K562 (cell line): ENCODE measurements around the gene PAQR7. TPM values are rescaled to one million over a fixed set of nuclear protein-coding genes. Genes with fewer than 3 reads are reported as not detected.

Source experiments
- ATAC-seq: fragments of 200-7000 bp; cut with Tn5 transposase; 3 replicates; pipeline ENCODE4 v1.9.1; 2020; ENCODE audit warnings: moderate library complexity
- BruUV-seq: library from RNA; stranded (reverse); fragments of 400-500 nt; replicated peaks from 2 replicates; lab custom pipeline; 2021; lab: Mats Ljungman, UMichigan
- CTCF ChIA-PET: fragments of 300-600 bp; formaldehyde crosslinking; extraction: SDS; loops from one replicate; lab custom pipeline; 2021; ENCODE audit warnings: low intra/inter-chr PET ratio; lab: Yijun Ruan, JAX
- POLR2A ChIA-PET: fragments of 300-600, 350-650 bp; sonication (Branson Sonifier 250); formaldehyde crosslinking; extraction: SDS; loops from one replicate; lab custom pipeline; 2021; ENCODE audit warnings: antibody characterized with exemption, inconsistent platforms; lab: Yijun Ruan, JAX
- DNase-seq, 4 experiments: peaks; one replicate each; pipeline versions ENCODE4 v3.0.0 to v3.0.0-alpha.2; 2011 to 2018; ENCODE audit warnings: low spot score in 3 of 4, mixed read lengths in 3 of 4; ENCODE audit errors: extremely low read depth in 1 of 4
- FAIRE-seq: peaks from 2 replicates; lab custom pipeline; 2011; peaks lifted over from hg19 to GRCh38; lab: Jason Lieb, UNC
- H2AFZ ChIP-seq: 2 replicates; pipeline ENCODE4 v1.6.0; 2011; ENCODE audit warnings: low read depth, low read length, control low read depth, inconsistent platforms
- H3K27ac ChIP-seq: fragments of 200-600 bp; 3 replicates; pipeline ENCODE4 v1.8.0; 2011; ENCODE audit warnings: low read depth, mild to moderate bottlenecking, control low read depth, inconsistent platforms, low read length, moderate library complexity, mixed read lengths; ENCODE audit errors: extremely low read depth
- H3K27me3 ChIP-seq, 2 experiments: fragments of 300-600 bp in 1 of 2; 2 replicates in 1 of 2; 3 replicates in 1 of 2; pipeline versions ENCODE4 v1.6.0 to v1.8.0; 2011; ENCODE audit warnings: inconsistent platforms in 2 of 2, low read length in 2 of 2, mild to moderate bottlenecking in 1 of 2, mixed read lengths in 1 of 2, moderate library complexity in 1 of 2; ENCODE audit not compliant: control insufficient read depth in 2 of 2, insufficient read depth in 2 of 2
- H3K36me3 ChIP-seq: fragments of 300-600 bp; 3 replicates; pipeline ENCODE4 v1.8.0; 2011; ENCODE audit warnings: mild to moderate bottlenecking, low read length, inconsistent platforms; ENCODE audit not compliant: control insufficient read depth, insufficient read depth
- H3K4me1 ChIP-seq, 2 experiments: fragments of 200-600 bp in 1 of 2; replicated peaks in 1 of 2; 2 replicates in 1 of 2; 3 replicates in 1 of 2; pipeline versions ENCODE4 v1.5.1 to v1.8.0; 2011; ENCODE audit warnings: inconsistent platforms in 2 of 2, low read length in 2 of 2, mild to moderate bottlenecking in 1 of 2, mixed read lengths in 1 of 2, moderate library complexity in 1 of 2; ENCODE audit not compliant: control insufficient read depth in 2 of 2, insufficient read depth in 2 of 2
- H3K4me2 ChIP-seq: 2 replicates; pipeline ENCODE4 v1.6.1; 2011; ENCODE audit warnings: low read length, control low read depth, inconsistent platforms, mixed read lengths; ENCODE audit not compliant: insufficient read depth
- H3K4me3 ChIP-seq: fragments of 200-600 bp; sonication (generic), shearing (Covaris generic); 2 replicates; pipeline ENCODE4 v1.5.1; 2016; ENCODE audit warnings: control low read depth, inconsistent platforms
- H3K79me2 ChIP-seq: fragments of 200-600 bp; 3 replicates; pipeline ENCODE4 v1.8.0; 2011; ENCODE audit warnings: low read length, inconsistent platforms; ENCODE audit not compliant: control insufficient read depth, insufficient read depth
- H3K9ac ChIP-seq, 2 experiments: 2 replicates each; pipeline versions ENCODE4 v1.6.0 to v1.6.1; 2011; ENCODE audit warnings: low read depth in 2 of 2, low read length in 2 of 2, control low read depth in 1 of 2, inconsistent platforms in 1 of 2, mild to moderate bottlenecking in 1 of 2, mixed read lengths in 1 of 2; ENCODE audit not compliant: insufficient read depth in 1 of 2
- H3K9me1 ChIP-seq: one replicate; pipeline ENCODE4 v1.6.0; 2011; ENCODE audit warnings: inconsistent platforms, mild to moderate bottlenecking, low read length, moderate library complexity; ENCODE audit not compliant: control insufficient read depth, insufficient read depth
- H3K9me3 ChIP-seq: replicated peaks from 2 replicates; pipeline ENCODE4 v1.5.1; 2011; ENCODE audit warnings: low read depth, low read length, inconsistent platforms; ENCODE audit not compliant: control insufficient read depth, insufficient read depth
- H4K20me1 ChIP-seq: replicated peaks from 2 replicates; pipeline ENCODE4 v1.6.1; 2011; ENCODE audit warnings: low read length, inconsistent platforms, mixed read lengths; ENCODE audit not compliant: control insufficient read depth, insufficient read depth
- EGR1 ChIP-seq: fragments of 450-650 bp; conservative IDR thresholded peaks from 2 replicates; pipeline ENCODE4 v1.6.1; 2017; ENCODE audit warnings: mild to moderate bottlenecking
- HNRNPK ChIP-seq: fragments of 200-400 bp; formaldehyde crosslinking; IDR thresholded peaks from one replicate; pipeline ENCODE4 v1.6.1; 2018; ENCODE audit warnings: mild to moderate bottlenecking, low read depth, low read length; ENCODE audit not compliant: poor library complexity, severe bottlenecking
- KLF16 ChIP-seq: IDR thresholded peaks from 2 replicates; pipeline ENCODE4 v1.6.1; 2016; ENCODE audit warnings: antibody characterized with exemption
- LARP7 ChIP-seq: fragments of 450-650 bp; IDR thresholded peaks from 2 replicates; pipeline ENCODE4 v1.6.1; 2016
- LEF1 ChIP-seq: fragments of 450-650 bp; IDR thresholded peaks from 2 replicates; pipeline ENCODE4 v1.6.1; 2016; ENCODE audit warnings: mild to moderate bottlenecking
- MBD2 ChIP-seq: sonication (generic); IDR thresholded peaks from 2 replicates; pipeline ENCODE4 v1.6.1; 2016; ENCODE audit warnings: low read depth, borderline replicate concordance
- POLR2H ChIP-seq: IDR thresholded peaks from 2 replicates; pipeline ENCODE4 v1.6.1; 2016; ENCODE audit warnings: missing genetic modification characterization, low read depth, mild to moderate bottlenecking, control low read depth, missing compliant biosample characterization, moderate library complexity
- RFX1 ChIP-seq: fragments of 450-650 bp; IDR thresholded peaks from 2 replicates; pipeline ENCODE4 v1.6.1; 2016; ENCODE audit warnings: mild to moderate bottlenecking, moderate library complexity
- SRSF7 ChIP-seq: fragments of 200-400 bp; formaldehyde crosslinking; optimal IDR thresholded peaks from 2 replicates; pipeline ENCODE3; 2017; ENCODE audit warnings: mild to moderate bottlenecking, low read depth, low read length
- TAF15 ChIP-seq: fragments of 200-400 bp; formaldehyde crosslinking; IDR thresholded peaks from 2 replicates; pipeline ENCODE4 v1.6.1; 2017; ENCODE audit warnings: mild to moderate bottlenecking, low read depth, low read length, moderate library complexity
- THRAP3 ChIP-seq: fragments of 450-650 bp; IDR thresholded peaks from 2 replicates; pipeline ENCODE4 v1.6.1; 2016; ENCODE audit warnings: mild to moderate bottlenecking, inconsistent platforms, borderline replicate concordance
- ZNF140 ChIP-seq: fragments of 250-450 bp; sonication (Bioruptor Pico); IDR thresholded peaks from 2 replicates; pipeline ENCODE4 v1.8.0; 2021; ENCODE audit warnings: moderate library complexity, mild to moderate bottlenecking, inconsistent platforms
- ZNF253 ChIP-seq: fragments of 250-450 bp; sonication (Bioruptor Pico); conservative IDR thresholded peaks from 2 replicates; pipeline ENCODE4 v1.6.1; 2021; ENCODE audit warnings: mild to moderate bottlenecking
- WGBS: fragments of 100-300 bp; shearing (Covaris generic); methylation state at CpG from one replicate; pipeline ENCODE4 v1.1.6; 2016; ENCODE audit warnings: low coverage, mixed read lengths; ENCODE audit not compliant: insufficient coverage; ENCODE audit errors: missing lambda C conversion rate; 5-methylcytosine and 5-hydroxymethylcytosine counted together
- in situ Hi-C: fragments of 300-500 bp; cut with MboI; formaldehyde crosslinking; loops from 4 replicates; pipeline ENCODE4 v1.15.0; 2018; ENCODE audit warnings: inconsistent platforms, mixed read lengths
- intact Hi-C: fragments of 100-400 bp; cut with micrococcal nuclease; formaldehyde crosslinking; loops from 2 replicates; pipeline ENCODE4 v1.14.2; 2022
- polyA plus RNA-seq, 8 experiments: library from polyadenylated mRNA; depleted of rRNA in 4 of 8; stranded (reverse) in 5 of 8; unstranded in 3 of 8; fragments of >200 nt; fragmentation: Nextera tagmentation in 2 of 8; fragmentation: Illumina TruSeq in 1 of 8; extraction: Ambion mirVana in 2 of 8; extraction: Trizol in 1 of 8; gene quantifications; 2 replicates each; pipeline versions ENCODE4 v1.2.1 to v1.2.3, GENCODE V29; 2011 to 2014; ENCODE audit warnings: inconsistent platforms in 1 of 8, missing spikeins in 1 of 8
- total RNA-seq, 7 experiments: library from RNA; depleted of rRNA in 6 of 7; stranded (reverse); fragments of >200 nt in 6 of 7; fragmentation: Illumina TruSeq in 2 of 7; extraction: Trizol in 2 of 7; gene quantifications; 2 replicates each; pipeline versions ENCODE4 v1.2.1 to v1.2.3, GENCODE V29; 2011 to 2021; ENCODE audit warnings: low replicate concordance in 1 of 7
- TF ChIP-seq, protein P1 (sequence below), 2 experiments: fragments of 250-450 bp in 1 of 2; fragments of 450-650 bp in 1 of 2; sonication (Bioruptor Pico) in 1 of 2; IDR thresholded peaks; 2 replicates each; pipeline versions ENCODE4 v1.6.1 to v1.8.0; 2016 to 2021; ENCODE audit warnings: mild to moderate bottlenecking in 2 of 2, moderate library complexity in 2 of 2, missing compliant biosample characterization in 1 of 2, missing genetic modification characterization in 1 of 2
- TF ChIP-seq, protein P2 (sequence below): fragments of 450-650 bp; formaldehyde crosslinking; IDR thresholded peaks from 2 replicates; pipeline ENCODE4 v1.4.0; 2020; ENCODE audit warnings: mild to moderate bottlenecking
- TF ChIP-seq, protein P3 (sequence below): sonication (generic); formaldehyde crosslinking; IDR thresholded peaks from 2 replicates; pipeline ENCODE4 v1.8.0; 2022; ENCODE audit warnings: mild to moderate bottlenecking, missing genetic modification reagents
- TF ChIP-seq, protein P4 (sequence below): fragments of 200-400 bp; formaldehyde crosslinking; IDR thresholded peaks from 2 replicates; pipeline ENCODE4 v1.6.1; 2017; ENCODE audit warnings: mild to moderate bottlenecking, low read depth, low read length, moderate library complexity

Gene PAQR7
- total and polyA plus RNA-seq, 9 of the 15 experiments (the other 6 are each of a cell fraction or from before 2014, with no cell fraction given), result 1.1 to 5.2 (median 2.6) TPM

DNA sequence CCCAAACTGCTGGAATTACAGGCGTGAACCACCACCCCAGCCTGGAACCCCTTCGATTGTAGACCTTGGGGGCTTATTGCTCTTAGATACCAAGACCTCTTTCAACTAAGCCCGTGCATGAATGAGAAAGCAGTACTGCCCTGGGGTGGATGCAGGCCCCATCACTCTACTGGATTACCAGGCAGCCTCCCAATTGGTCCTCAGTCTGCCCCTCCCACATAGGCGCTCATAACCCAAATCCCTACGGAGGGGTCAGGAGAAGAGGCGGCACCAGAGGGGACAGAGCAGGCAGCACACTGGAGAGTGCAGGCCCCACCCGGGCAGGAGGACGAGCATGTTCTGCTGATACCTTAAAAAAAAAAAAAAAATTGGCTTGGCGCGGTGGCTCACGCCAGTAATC, 43.1 kb upstream of the PAQR7 start (continued):
- TF ChIP-seq, protein P1, sequence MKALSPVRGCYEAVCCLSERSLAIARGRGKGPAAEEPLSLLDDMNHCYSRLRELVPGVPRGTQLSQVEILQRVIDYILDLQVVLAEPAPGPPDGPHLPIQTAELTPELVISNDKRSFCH (CRISPR knock-in tag; IDR thresholded peaks at IDR 0.05), result no peak
- TF ChIP-seq, protein P1 (tag; IDR thresholded peaks at IDR 0.05), result no peak
- TF ChIP-seq, protein P2, sequence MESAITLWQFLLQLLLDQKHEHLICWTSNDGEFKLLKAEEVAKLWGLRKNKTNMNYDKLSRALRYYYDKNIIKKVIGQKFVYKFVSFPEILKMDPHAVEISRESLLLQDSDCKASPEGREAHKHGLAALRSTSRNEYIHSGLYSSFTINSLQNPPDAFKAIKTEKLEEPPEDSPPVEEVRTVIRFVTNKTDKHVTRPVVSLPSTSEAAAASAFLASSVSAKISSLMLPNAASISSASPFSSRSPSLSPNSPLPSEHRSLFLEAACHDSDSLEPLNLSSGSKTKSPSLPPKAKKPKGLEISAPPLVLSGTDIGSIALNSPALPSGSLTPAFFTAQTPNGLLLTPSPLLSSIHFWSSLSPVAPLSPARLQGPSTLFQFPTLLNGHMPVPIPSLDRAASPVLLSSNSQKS (CRISPR knock-in tag), result no peak
- TF ChIP-seq POLR2H (tag), result no peak
- TF ChIP-seq, all 486 proteins: peak for 0

DNA sequence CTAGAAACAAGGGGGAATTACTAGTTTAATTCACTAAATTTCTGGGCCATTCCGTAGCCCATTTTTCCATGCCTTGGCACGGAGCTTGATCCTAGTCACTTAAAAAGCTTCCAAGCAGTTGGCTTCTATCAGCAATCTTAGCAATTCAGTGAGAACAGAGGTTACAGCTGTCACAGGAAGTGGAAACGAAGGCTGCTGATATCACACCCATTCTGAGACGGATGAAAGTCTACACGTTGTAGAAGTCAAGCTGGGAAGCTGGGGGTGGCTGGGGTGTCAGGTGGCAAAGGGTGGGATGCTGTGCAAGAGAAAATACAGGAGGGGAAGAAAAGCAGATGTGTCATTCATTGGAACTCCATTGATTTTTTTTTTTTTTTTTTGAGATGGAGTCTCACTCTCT, 42.5 kb upstream of the PAQR7 start:
- ATAC-seq (peak; percentile 60), DNase-seq (peak in 1 of 4 experiments; percentile 62), FAIRE-seq (no peak)
- H2AFZ ChIP-seq, result 0 out of 2 replicates have a peak overlapping the region, but pooled peaks have one; percentile 17
- peak overlapping the region; percentile 9; the same call in 1 of the 3 replicates for H3K27ac ChIP-seq
- H3K9ac ChIP-seq, result peak overlapping the region in 1 of 2 experiments; percentile 31; a peak in 1 of 4 replicates
- 2% methylated on average over 5 of the region's 5 CpGs for WGBS
- POLR2A ChIA-PET, result interaction anchor here (0.7 to 2.3 kb wide), 5 partner anchors 9 to 160 kb away, joined by 3 to 13 read pairs (median 5); partner anchors contain the start of gene STMN1
- intact Hi-C loops, result no loop called here
- no peaks in the 10 kb centered on the region for H3K27me3 ChIP-seq
- H3K4me2 ChIP-seq, result no peak overlapping the region
- BruUV-seq, result no TSS peak
- no peaks in the 10 kb centered on the region for H4K20me1 ChIP-seq
- no peaks in the 10 kb centered on the region for H3K36me3 ChIP-seq
- CTCF ChIA-PET, result no interaction called here
- no peaks in the 10 kb centered on the region for H3K79me2 ChIP-seq
- H3K4me3 ChIP-seq, result no peak overlapping the region
- in situ Hi-C loops, result no loop called here
- peaks cover 13 to 23% of the 10 kb centered on the region in 2 experiments for H3K4me1 ChIP-seq
- H3K9me3 ChIP-seq, result no peaks in the 10 kb centered on the region
- no peaks in the 10 kb centered on the region for H3K9me1 ChIP-seq
- TF ChIP-seq KLF16 (0 out of 2 replicates have a peak, but pooled peaks have one; percentile 4), ZNF140 (CRISPR knock-in tag) (no peak), EGR1 (peak; percentile 58), ZNF253 (CRISPR knock-in tag) (no peak), LARP7 (no peak), THRAP3 (no peak), MBD2 (no peak), HNRNPK (no peak), TAF15 (no peak), RFX1 (no peak), SRSF7 (no peak), LEF1 (no peak)
- TF ChIP-seq, protein P3, sequence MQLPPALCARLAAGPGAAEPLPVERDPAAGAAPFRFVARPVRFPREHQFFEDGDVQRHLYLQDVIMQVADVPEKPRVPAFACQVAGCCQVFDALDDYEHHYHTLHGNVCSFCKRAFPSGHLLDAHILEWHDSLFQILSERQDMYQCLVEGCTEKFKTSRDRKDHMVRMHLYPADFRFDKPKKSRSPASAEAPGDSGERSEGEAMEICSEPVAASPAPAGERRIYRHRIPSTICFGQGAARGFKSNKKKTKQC (CRISPR knock-in tag), result no peak
- TF ChIP-seq, protein P4, sequence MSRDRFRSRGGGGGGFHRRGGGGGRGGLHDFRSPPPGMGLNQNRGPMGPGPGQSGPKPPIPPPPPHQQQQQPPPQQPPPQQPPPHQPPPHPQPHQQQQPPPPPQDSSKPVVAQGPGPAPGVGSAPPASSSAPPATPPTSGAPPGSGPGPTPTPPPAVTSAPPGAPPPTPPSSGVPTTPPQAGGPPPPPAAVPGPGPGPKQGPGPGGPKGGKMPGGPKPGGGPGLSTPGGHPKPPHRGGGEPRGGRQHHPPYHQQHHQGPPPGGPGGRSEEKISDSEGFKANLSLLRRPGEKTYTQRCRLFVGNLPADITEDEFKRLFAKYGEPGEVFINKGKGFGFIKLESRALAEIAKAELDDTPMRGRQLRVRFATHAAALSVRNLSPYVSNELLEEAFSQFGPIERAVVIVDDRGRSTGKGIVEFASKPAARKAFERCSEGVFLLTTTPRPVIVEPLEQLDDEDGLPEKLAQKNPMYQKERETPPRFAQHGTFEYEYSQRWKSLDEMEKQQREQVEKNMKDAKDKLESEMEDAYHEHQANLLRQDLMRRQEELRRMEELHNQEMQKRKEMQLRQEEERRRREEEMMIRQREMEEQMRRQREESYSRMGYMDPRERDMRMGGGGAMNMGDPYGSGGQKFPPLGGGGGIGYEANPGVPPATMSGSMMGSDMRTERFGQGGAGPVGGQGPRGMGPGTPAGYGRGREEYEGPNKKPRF, result no peak
